ENCODE measurements around the gene KPTN. TPM values are rescaled to one million over a fixed set of nuclear protein-coding genes. Genes with fewer than 3 reads are reported as not detected.

Gene KPTN
- total and polyA plus RNA-seq, 2 of the 13 experiments (the other 11 are each of a cell fraction or from before 2014, with no cell fraction given): 9.1 to 13.3 TPM

GRCh38 chr19:47514869-47515588 lies 31.0 kb upstream of the KPTN start, which contains the start of gene NAPA (continued):
- TF ChIP-seq ATRX (CRISPR knock-in tag; IDR thresholded peaks at IDR 0.05; ENCODE audit: borderline replicate concordance): no peak
- no peak for TF ChIP-seq FLYWCH1 (CRISPR knock-in tag; IDR thresholded peaks at IDR 0.05)
- TF ChIP-seq NR0B2 (CRISPR knock-in tag; IDR thresholded peaks at IDR 0.05): 0 out of 2 replicates have a peak, but pooled peaks have one; percentile 5
- peak; percentile 77 for TF ChIP-seq TBX3 (IDR thresholded peaks at IDR 0.05; ENCODE audit: borderline replicate concordance)
- no peak for TF ChIP-seq ZNF749 (CRISPR knock-in tag; IDR thresholded peaks at IDR 0.05; ENCODE audit: borderline replicate concordance)
- no peak for TF ChIP-seq ZNF296 (CRISPR knock-in tag; conservative IDR thresholded peaks at IDR 0.05)
- peak; percentile 41; the same call in 1 of the 2 replicates for TF ChIP-seq UBTF (CRISPR knock-in tag; IDR thresholded peaks at IDR 0.05)
- no peak for TF ChIP-seq CBFB (CRISPR knock-in tag; IDR thresholded peaks at IDR 0.05)
- no peak for TF ChIP-seq HNRNPL (IDR thresholded peaks at IDR 0.05; ENCODE audit: low read depth, low read length)
- no peak for TF ChIP-seq CHD2 (IDR thresholded peaks at IDR 0.05; ENCODE audit: low read depth, low read length)
- no peak for TF ChIP-seq THAP8 (CRISPR knock-in tag; IDR thresholded peaks at IDR 0.05; ENCODE audit: borderline replicate concordance)
- TF ChIP-seq ZKSCAN5 (CRISPR knock-in tag; IDR thresholded peaks at IDR 0.05): no peak
- TF ChIP-seq ZNF550 (CRISPR knock-in tag; IDR thresholded peaks at IDR 0.05; ENCODE audit: borderline replicate concordance): no peak
- no peak for TF ChIP-seq ZNF878 (CRISPR knock-in tag; IDR thresholded peaks at IDR 0.05)
- TF ChIP-seq TFDP2 (CRISPR knock-in tag; IDR thresholded peaks at IDR 0.05): peak; percentile 64; the same call in 1 of the 2 replicates
- TF ChIP-seq NONO (IDR thresholded peaks at IDR 0.05): no peak
- peak; percentile 83 for TF ChIP-seq NONO (CRISPR knock-in tag; conservative IDR thresholded peaks at IDR 0.05)
- TF ChIP-seq SAP130 (CRISPR knock-in tag; IDR thresholded peaks at IDR 0.05; ENCODE audit: low read depth): peak; percentile 100
- no peak for TF ChIP-seq ZNF124 (CRISPR knock-in tag; IDR thresholded peaks at IDR 0.05)
- no peak for TF ChIP-seq CBX2 (IDR thresholded peaks at IDR 0.05; ENCODE audit: low read depth, low read length)
- no peak for TF ChIP-seq CBX2 (CRISPR knock-in tag; IDR thresholded peaks at IDR 0.05; ENCODE audit: low read depth)
- TF ChIP-seq NR2C2 (CRISPR knock-in tag; IDR thresholded peaks at IDR 0.05; ENCODE audit: borderline replicate concordance): peak; percentile 83
- no peak for TF ChIP-seq ZNF367 (CRISPR knock-in tag; IDR thresholded peaks at IDR 0.05; ENCODE audit: borderline replicate concordance)
- 0 out of 2 replicates have a peak, but pooled peaks have one; percentile 29 for TF ChIP-seq SATB2 (CRISPR knock-in tag; IDR thresholded peaks at IDR 0.05)
- TF ChIP-seq ZNF782 (CRISPR knock-in tag; IDR thresholded peaks at IDR 0.05; ENCODE audit: borderline replicate concordance): peak; percentile 1; the same call in 1 of the 2 replicates
- no peak for TF ChIP-seq RORA (CRISPR knock-in tag; IDR thresholded peaks at IDR 0.05)
- TF ChIP-seq ZNF792 (CRISPR knock-in tag; IDR thresholded peaks at IDR 0.05): peak; percentile 48; the same call in 1 of the 2 replicates
